Stomach (tissue), 9 donors: ENCODE measurements around the gene PPM1J. TPM values are rescaled to one million over a fixed set of nuclear protein-coding genes. Genes with fewer than 3 reads are reported as not detected.
"Not testable (repeated sequence)": the region's sequence is repeated elsewhere in the genome, so short reads cannot be mapped to it uniquely, and the experiment has no call there.

ENCODE experiments used
- DNase-seq, 2 donors: peaks; one replicate each; pipeline versions ENCODE4 v3.0.0 to v3.0.0-alpha.2; 2013 to 2019
- H3K27ac ChIP-seq, 5 donors: fragments of 200-600 bp in 4 of 5; sonication (generic) in 4 of 5; one replicate each; pipeline ENCODE4 v1.5.1; 2013 to 2019; ENCODE audit warnings: mild to moderate bottlenecking in 1 of 5, moderate library complexity in 1 of 5
- H3K27me3 ChIP-seq, 3 donors: fragments of 200-600 bp; sonication (generic); one replicate each; pipeline ENCODE4 v1.5.1; 2017 to 2019; ENCODE audit warnings: mixed run types in 1 of 3
- H3K36me3 ChIP-seq, 4 donors: fragments of 200-600 bp; sonication (generic); 1 replicate in 3 of 4; 2 replicates in 1 of 4; pipeline ENCODE4 v1.5.1; 2016 to 2019
- H3K4me1 ChIP-seq, 4 donors: fragments of 200-600 bp; sonication (generic); one replicate each; pipeline ENCODE4 v1.5.1; 2016 to 2019
- H3K4me3 ChIP-seq, 4 donors: fragments of 200-600 bp; sonication (generic) in 3 of 4; one replicate each; pipeline ENCODE4 v1.5.1; 2016 to 2019; ENCODE audit warnings: mild to moderate bottlenecking in 1 of 4
- H3K9me3 ChIP-seq, 4 donors: fragments of 200-600 bp; sonication (generic); one replicate each; pipeline ENCODE4 v1.5.1; 2016 to 2019
- EP300 ChIP-seq: sonication (generic); formaldehyde crosslinking; IDR thresholded peaks from one replicate; pipeline ENCODE4 v1.6.1; 2017; ENCODE audit warnings: antibody characterized with exemption
- POLR2A ChIP-seq, 4 donors: fragments of 450-650 bp; IDR thresholded peaks; one replicate each; pipeline ENCODE4 v1.6.1; 2016; ENCODE audit warnings: antibody characterized with exemption in 4 of 4, control low read depth in 2 of 4, mild to moderate bottlenecking in 1 of 4, moderate library complexity in 1 of 4
- POLR2AphosphoS5 ChIP-seq, 3 donors: sonication (generic); formaldehyde crosslinking; IDR thresholded peaks; one replicate each; pipeline ENCODE4 v1.6.1; 2016; ENCODE audit warnings: antibody characterized with exemption in 3 of 3
- WGBS, 5 donors: extraction: QIAGEN DNeasy Blood & Tissue Kit in 3 of 5; methylation state at CpG; one replicate each; pipeline versions ENCODE4 v1.1.5 to v1.1.7; 2013 to 2018; 5-methylcytosine and 5-hydroxymethylcytosine counted together
- intact Hi-C: fragments of 100-400 bp; cut with DNase I; formaldehyde crosslinking; loops from one replicate; pipeline ENCODE4 v1.15.1; 2023; ENCODE audit warnings: low total_unique reads
- polyA plus RNA-seq, 3 donors: library from polyadenylated mRNA; stranded (reverse); fragments of 200-250 nt; gene quantifications; one replicate each; pipeline ENCODE4 v1.2.3, GENCODE V29; 2013
- total RNA-seq, 5 donors: library from RNA; depleted of rRNA; stranded (reverse); fragments of >200 nt; gene quantifications; one replicate each; pipeline versions ENCODE4 v1.1.0 to v1.2.3, GENCODE V29; 2014 to 2016
- TF ChIP-seq, protein P1 (sequence below), 7 experiments: fragments of 450-650 bp in 4 of 7; fragments of 200-600 bp in 3 of 7; sonication (generic) in 3 of 7; IDR thresholded peaks; one replicate each; pipeline ENCODE4 v1.5.1; 2016 to 2019; ENCODE audit warnings: antibody characterized with exemption in 7 of 7, control low read depth in 2 of 7, mild to moderate bottlenecking in 1 of 7
- donor health status: healthy with polysubstance abuse.
- donor health status: Bipolar disorder and iron deficiency.
- donor health status: healthy.

PPM1J gene
- total and polyA plus RNA-seq, 8 donors = 0.50 to 4.0 (median 1.1) TPM; not detected in 4

DNA sequence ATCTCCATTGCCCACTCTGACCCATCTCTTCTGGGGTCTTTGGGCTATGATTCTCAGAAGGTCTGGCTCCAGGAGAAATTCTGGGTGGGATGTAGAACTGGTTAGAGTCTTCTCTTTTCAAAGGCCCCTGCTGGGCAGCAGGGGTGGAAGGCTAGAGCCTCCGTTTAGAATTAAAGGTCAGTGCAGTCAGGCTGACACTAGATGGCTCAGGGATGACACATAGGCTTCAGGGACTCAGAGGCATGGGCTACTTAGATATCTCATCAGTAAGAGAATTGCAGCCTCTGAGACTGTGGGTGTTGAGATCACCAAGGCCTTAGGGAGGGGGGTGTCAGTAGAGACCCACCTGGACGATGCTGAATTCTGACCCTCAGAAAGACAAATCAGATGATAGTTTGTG lies 12.6 kb upstream of the PPM1J start:
- no peaks in the 10 kb centered on the region for H3K36me3 ChIP-seq
- no peak for TF ChIP-seq POLR2AphosphoS5 (IDR thresholded peaks at IDR 0.05)
- TF ChIP-seq, protein P1, sequence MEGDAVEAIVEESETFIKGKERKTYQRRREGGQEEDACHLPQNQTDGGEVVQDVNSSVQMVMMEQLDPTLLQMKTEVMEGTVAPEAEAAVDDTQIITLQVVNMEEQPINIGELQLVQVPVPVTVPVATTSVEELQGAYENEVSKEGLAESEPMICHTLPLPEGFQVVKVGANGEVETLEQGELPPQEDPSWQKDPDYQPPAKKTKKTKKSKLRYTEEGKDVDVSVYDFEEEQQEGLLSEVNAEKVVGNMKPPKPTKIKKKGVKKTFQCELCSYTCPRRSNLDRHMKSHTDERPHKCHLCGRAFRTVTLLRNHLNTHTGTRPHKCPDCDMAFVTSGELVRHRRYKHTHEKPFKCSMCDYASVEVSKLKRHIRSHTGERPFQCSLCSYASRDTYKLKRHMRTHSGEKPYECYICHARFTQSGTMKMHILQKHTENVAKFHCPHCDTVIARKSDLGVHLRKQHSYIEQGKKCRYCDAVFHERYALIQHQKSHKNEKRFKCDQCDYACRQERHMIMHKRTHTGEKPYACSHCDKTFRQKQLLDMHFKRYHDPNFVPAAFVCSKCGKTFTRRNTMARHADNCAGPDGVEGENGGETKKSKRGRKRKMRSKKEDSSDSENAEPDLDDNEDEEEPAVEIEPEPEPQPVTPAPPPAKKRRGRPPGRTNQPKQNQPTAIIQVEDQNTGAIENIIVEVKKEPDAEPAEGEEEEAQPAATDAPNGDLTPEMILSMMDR (IDR thresholded peaks at IDR 0.05) = no peak
- no peak for TF ChIP-seq POLR2A (IDR thresholded peaks at IDR 0.05)
- TF ChIP-seq EP300 = no peak
- no peak for DNase-seq
- H3K27me3 ChIP-seq = peaks cover 0 to 16% (median 0%) of the 10 kb centered on the region in 3 donors
- WGBS, 5 donors = 40 to 70% (median 54%) methylated on average over 2 of the region's 2 CpGs
- H3K9me3 ChIP-seq = no peaks in the 10 kb centered on the region
- peaks cover 4 to 7% (median 4%) of the 10 kb centered on the region in 4 donors for H3K4me1 ChIP-seq
- H3K27ac ChIP-seq = no peak overlapping the region
- intact Hi-C loops = no loop called here
- H3K4me3 ChIP-seq = no peak overlapping the region

DNA sequence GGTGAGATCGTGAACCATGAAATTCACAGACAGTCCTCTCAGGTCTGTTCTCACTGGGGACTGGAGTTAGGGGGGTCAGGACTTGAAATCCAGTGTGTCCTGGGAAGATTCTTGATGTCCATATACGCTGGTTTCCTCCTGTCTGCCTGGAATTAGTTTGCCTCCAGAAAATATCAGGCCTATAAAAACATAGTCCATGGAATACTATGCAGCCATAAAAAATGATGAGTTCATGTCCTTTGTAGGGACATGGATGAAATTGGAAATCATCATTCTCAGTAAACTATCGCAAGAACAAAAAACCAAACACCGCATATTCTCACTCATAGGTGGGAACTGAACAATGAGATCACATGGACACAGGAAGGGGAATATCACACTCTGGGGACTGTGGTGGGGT lies 9.1 kb upstream of the PPM1J start:
- H3K36me3 ChIP-seq, H3K9me3 ChIP-seq, DNase-seq, H3K27ac ChIP-seq, intact Hi-C loops, H3K4me3 ChIP-seq: not testable (repeated sequence)
- H3K4me1 ChIP-seq = peaks cover 10 to 14% (median 10%) of the 10 kb centered on the region in 4 donors
- WGBS, 5 donors = 90 to 100% (median 95%) methylated on average over 2 to 4 of the region's 4 CpGs
- H3K27me3 ChIP-seq = peaks cover 0 to 39% (median 0%) of the 10 kb centered on the region in 3 donors

GRCh38 chr1:112723511-112723839 lies 8.3 kb upstream of the PPM1J start:
- Histone ChIP-seq H3K4me1 (peaks cover 15 to 20% (median 17%) of the 10 kb centered on the region in 4 donors), H3K9me3 (no peaks in the 10 kb centered on the region), H3K36me3 (no peaks in the 10 kb centered on the region), H3K27ac (no peak overlapping the region), H3K4me3 (no peak overlapping the region), H3K27me3 (peaks cover 0 to 47% (median 0%) of the 10 kb centered on the region in 3 donors)
- DNase-seq = no peak
- 83 to 93% (median 86%) methylated on average over 8 of the region's 8 CpGs for WGBS, 5 donors
- intact Hi-C loops = no loop called here
- TF ChIP-seq POLR2AphosphoS5 (IDR thresholded peaks at IDR 0.05) (no peak), EP300 (no peak), POLR2A (IDR thresholded peaks at IDR 0.05) (no peak)
- TF ChIP-seq, protein P1 (IDR thresholded peaks at IDR 0.05) = no peak

- TF ChIP-seq POLR2A (IDR thresholded peaks at IDR 0.05) (no peak), EP300 (no peak)
- Histone ChIP-seq H3K27me3 (peaks cover 0 to 50% (median 0%) of the 10 kb centered on the region in 3 donors), H3K9me3 (no peaks in the 10 kb centered on the region), H3K27ac (no peak overlapping the region), H3K4me1 (peaks cover 15 to 23% (median 19%) of the 10 kb centered on the region in 4 donors), H3K36me3 (no peaks in the 10 kb centered on the region), H3K4me3 (peak overlapping the region; percentile 25 to 36 (median 26))
- WGBS, 5 donors = 13 to 23% (median 14%) methylated on average over 14 to 35 of the region's 35 CpGs
- peak in 1 of 2 donors; percentile 72 for DNase-seq
- intact Hi-C loops = no loop called here
These were observed 7.7 kb upstream of the PPM1J start for GRCh38 chr1:112722601-112723510.

DNA sequence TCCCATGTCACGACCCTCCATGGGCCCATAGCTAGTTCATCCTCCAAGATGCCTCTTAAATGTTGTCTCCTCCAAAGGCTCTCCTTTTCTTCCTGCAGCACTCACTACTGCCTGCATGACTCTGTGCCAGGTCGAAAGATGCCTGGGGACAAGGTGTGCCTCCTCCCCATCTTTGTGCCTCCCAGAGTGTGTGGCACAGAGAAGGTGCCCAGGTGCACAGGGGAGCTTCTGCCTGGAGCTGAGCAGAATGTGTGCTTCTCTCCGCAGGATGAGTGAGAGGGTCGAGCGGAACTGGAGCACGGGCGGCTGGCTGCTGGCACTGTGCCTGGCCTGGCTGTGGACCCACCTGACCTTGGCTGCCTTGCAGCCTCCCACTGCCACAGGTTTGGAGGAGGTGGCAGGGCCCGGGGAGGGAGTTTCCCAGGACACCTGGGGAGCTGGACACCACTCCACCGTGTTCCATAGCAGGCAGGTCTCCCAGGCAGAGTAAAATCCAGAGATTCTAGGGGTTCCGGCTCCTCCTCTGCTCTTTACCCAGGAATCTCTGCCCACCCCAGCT lies 6.9 kb upstream of the PPM1J start:
- Histone ChIP-seq H3K36me3 (no peaks in the 10 kb centered on the region), H3K9me3 (no peaks in the 10 kb centered on the region), H3K4me1 (peaks cover 15 to 23% (median 19%) of the 10 kb centered on the region in 4 donors), H3K27ac (no peak overlapping the region), H3K4me3 (peak overlapping the region in 1 of 4 donors; percentile 36), H3K27me3 (peaks cover 0 to 50% (median 0%) of the 10 kb centered on the region in 3 donors)
- intact Hi-C loops = no loop called here
- WGBS, 5 donors = 57 to 74% (median 63%) methylated on average over 4 to 10 of the region's 10 CpGs
- TF ChIP-seq POLR2AphosphoS5 (IDR thresholded peaks at IDR 0.05) = no peak
- TF ChIP-seq POLR2A (IDR thresholded peaks at IDR 0.05) = no peak
- TF ChIP-seq, protein P1 (IDR thresholded peaks at IDR 0.05) = no peak
- no peak for DNase-seq

DNA sequence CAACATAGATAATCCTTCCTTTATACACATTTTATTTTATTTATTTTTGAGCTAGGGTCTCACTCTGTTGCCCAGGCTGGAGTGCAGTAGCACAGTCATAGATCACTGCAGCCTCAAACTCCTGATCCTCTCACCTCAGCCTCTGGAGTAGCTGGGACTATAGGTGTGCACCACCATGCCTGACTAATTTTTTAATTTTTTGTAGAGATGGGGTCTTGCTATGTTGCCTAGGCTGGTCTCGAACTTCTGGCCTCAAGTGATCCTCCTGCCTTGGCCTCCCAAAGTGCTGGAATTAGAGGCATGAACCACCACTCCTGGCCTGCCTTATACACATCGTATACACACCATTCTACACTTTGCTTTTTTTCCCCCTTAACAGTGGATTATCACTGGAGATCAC lies 6.2 kb upstream of the PPM1J start:
- peaks cover 15 to 26% (median 20%) of the 10 kb centered on the region in 4 donors for H3K4me1 ChIP-seq
- 92 to 99% (median 93%) methylated on average over 2 of the region's 2 CpGs for WGBS, 5 donors
- H3K27me3 ChIP-seq = peaks cover 0 to 50% (median 0%) of the 10 kb centered on the region in 3 donors
- H3K9me3 ChIP-seq, H3K4me3 ChIP-seq, H3K36me3 ChIP-seq, H3K27ac ChIP-seq, intact Hi-C loops, DNase-seq: not testable (repeated sequence)
